Amygdala (tissue), 56 donors: Measurements from ENCODE around the gene DMRT3.
A peak's percentile ranks its signal among the peaks of the same experiment; 100 is the strongest.

Experiments
- DNase-seq, 56 donors: peaks; one replicate each; lab custom pipeline; 2025; lab: John Stamatoyannopoulos, UW

DMRT3 gene

GRCh38 chr9:998299-999110 lies 22.1 kb downstream of the DMRT3 start:
- peak in 1 of 56 donors; percentile 25 for DNase-seq

- DNase-seq, result no peak
Measured at GRCh38 chr9:1001838-1002237, 25.4 kb downstream of the DMRT3 start.

- DNase-seq, result no peak
Measured at GRCh38 chr9:1002678-1003077, 26.2 kb downstream of the DMRT3 start.

GRCh38 chr9:1005043-1005667 lies 28.7 kb downstream of the DMRT3 start:
- peak in 7 of 56 donors; percentile 3 to 43 (median 26) for DNase-seq

GRCh38 chr9:1007312-1007711 lies 30.9 kb downstream of the DMRT3 start:
- DNase-seq, result no peak

GRCh38 chr9:1008216-1008615 lies 31.8 kb downstream of the DMRT3 start:
- DNase-seq, result no peak

- peak in 54 of 56 donors; percentile 6 to 89 (median 58) for DNase-seq
Measured at GRCh38 chr9:1009101-1009707, 32.7 kb downstream of the DMRT3 start.

- DNase-seq, result no peak
Measured at GRCh38 chr9:1013021-1013420, 36.6 kb downstream of the DMRT3 start.

GRCh38 chr9:1014225-1014624 lies 37.8 kb downstream of the DMRT3 start:
- no peak for DNase-seq

- no peak for DNase-seq
Measured at GRCh38 chr9:1014640-1015039, 38.2 kb downstream of the DMRT3 start.

GRCh38 chr9:1018121-1018520 lies 41.7 kb downstream of the DMRT3 start:
- no peak for DNase-seq

GRCh38 chr9:1024112-1024511 lies 47.7 kb downstream of the DMRT3 start:
- no peak for DNase-seq

GRCh38 chr9:1025131-1025530 lies 48.7 kb downstream of the DMRT3 start:
- no peak for DNase-seq

- DNase-seq, result no peak
Measured at GRCh38 chr9:1026219-1026618, 49.8 kb downstream of the DMRT3 start.

GRCh38 chr9:1028501-1029190 lies 52.2 kb downstream of the DMRT3 start:
- no peak for DNase-seq

- DNase-seq, result no peak
Measured at GRCh38 chr9:1031951-1032601, 55.6 kb downstream of the DMRT3 start.

GRCh38 chr9:1034271-1034670 lies 57.8 kb downstream of the DMRT3 start:
- DNase-seq, result no peak

- no peak for DNase-seq
Measured at GRCh38 chr9:1039589-1039988, 63.1 kb downstream of the DMRT3 start.
